Glomerular visceral epithelial cell (primary cell): ENCODE results near the gene CCNF.

ENCODE experiments used
- DNase-seq: peaks from one replicate; pipeline ENCODE4 v3.0.0-alpha.2; 2016; ENCODE audit errors: extremely low spot score

The CCNF gene

DNA sequence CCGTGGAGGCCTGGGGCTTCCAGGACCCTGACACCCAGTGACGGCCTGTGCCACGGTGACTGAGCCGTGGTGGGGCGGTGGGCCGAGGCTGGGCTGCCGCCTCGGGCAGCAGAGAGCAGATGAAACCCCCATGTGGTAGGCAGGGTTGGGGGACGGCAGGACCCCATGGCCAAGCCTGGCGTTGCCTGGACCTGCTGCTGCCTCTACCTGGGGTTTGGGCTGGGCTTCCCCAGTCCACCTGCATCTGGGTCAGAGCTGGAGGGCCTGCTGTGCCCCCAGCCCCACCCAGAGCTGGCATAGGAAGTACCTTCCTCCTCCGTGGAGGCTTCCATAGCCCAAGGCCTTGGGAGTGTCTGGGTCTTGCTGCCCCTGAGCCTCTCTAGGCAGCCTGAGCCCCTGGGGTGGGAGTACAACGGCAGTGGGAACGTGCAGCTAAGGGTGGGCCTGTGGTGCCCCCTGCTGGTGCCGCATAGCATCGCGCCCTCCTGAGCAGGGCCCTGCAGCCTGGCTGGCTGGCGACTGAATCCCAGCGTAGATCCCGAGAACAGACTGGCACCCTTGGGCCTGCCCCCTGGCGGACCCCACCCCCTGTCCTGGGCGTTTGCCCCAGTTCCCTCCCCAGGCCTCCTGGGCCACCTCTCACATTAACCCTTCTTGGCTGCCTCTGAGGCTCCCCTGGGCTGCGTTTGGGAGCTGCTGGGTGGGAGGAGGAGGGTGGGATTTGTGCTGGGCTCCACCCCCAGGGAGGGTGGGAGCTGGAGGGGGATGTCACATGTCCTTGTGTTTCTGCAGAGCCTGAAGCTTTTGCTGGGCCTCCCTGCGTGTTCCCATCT lies 71.9 kb downstream of the CCNF start:
- DNase-seq = peak; percentile 83

DNA sequence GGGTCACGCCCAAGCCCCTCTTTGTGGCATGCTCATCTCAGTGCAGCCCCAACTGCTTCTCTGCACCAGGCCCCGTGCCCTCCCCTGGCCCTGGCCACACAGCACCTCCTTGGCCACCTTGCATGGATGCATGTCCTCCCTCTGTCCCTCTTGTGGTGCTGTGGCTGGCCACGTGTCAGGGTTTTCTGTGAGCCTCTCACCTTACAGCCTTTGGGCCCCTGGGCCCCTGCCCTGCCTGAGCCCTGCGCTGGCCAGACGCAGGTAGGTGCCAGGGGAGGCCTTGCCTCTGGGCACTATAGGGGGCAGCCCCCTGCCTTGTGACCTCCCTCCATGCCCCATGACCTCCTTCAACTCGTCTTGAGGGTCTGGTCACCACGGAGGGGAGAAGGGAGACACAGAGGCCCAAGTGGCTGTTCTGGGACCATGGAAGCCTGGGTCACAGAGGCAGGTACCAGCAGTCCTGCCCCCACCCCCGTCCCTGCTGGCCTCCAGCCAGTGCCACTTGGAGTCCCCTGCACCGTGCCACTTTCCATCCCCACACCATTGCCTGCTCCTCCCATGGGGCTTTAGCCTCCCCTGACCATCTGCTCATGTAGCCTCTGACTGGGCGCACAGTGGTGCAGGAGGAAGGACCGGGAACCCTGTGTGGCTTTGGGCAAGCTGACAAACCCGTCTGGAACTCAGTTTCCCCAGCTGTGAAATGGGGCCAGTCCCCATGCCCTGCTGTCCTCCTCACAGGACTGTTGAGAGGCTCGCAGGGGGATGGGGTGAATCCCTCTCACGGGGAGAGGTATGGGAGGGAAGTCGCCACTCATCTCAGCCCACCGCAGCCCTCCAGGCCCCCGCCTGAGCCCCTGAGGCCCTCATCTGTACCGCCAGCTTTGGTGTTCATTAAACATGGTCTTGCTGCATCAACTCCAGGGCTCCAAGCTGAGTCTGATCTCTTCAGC lies 73.0 kb downstream of the CCNF start:
- DNase-seq = no peak

DNA sequence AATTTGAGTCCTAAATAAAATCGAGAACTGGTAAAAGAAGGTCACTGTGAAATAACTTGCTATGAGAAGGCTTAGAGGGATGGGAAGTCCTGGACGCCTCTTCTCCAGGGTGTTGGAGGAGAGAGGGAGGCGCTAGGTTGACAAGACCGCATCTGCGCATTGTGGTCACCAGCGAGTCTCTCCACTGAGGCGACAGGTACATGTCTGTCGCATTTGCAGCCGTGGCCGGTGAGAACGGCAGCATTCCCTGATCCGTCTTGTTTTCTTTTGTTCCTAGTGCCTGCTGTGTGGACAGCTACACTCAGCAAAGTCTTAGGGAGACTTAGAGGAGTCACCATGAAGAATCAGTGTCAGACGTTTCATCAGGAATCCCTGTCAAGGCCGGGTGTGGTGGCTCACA lies 76.4 kb downstream of the CCNF start:
- no peak for DNase-seq

DNA sequence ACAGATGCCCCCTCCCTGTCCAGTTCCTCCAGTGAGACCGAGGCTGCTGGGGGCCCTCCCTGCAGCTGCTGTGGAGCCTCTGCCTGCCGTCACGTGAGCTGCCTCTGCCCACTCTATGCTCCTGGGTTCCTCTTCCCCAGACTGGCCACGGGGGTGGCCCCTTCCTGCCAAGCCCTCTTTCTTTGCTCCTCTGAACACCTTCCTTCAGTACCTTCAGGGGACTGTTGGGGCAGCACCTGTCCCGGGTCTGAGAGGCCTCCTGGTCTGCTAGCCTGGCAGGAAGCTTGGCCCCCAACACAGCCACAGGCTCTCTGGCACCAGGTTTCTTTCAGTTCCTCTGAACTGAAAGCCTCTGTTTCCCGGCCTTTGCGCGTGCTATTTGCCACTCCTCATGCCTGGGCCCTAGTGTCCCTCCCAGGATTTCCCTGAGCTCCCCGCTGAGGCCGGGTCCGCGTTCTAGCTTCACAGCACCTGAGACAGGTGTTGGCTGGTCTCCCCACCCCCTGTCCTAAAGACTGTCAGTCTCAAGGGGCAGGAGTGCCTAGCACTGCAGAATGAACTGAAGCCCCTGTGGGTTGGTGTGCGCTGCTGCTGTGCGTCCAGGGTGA lies 77.9 kb downstream of the CCNF start:
- DNase-seq = no peak

DNA sequence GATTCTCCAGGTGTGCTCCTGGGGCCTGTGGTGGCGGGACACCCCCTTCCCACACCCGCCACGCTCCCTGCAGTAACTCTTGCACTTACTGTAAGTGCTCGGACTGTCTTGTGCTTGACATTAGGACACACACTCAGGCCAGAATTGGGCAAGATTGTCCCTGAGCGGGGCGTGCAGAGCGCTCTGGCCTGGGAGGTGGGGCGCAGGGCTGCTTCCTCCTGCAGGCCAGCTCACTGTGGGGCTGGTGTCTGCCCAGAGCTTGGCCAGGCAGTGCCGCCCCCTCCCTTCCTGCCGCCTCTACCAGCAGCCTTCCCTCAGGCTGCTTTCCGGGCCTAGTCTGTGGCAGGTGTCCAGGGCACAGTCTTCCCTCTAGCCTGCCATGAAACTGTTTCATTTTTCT lies 78.4 kb downstream of the CCNF start:
- no peak for DNase-seq
